GM21737 (cell line): ENCODE results near the gene CCDC142.

ENCODE experiments used
- ATAC-seq: cut with Tn5 transposase; IDR thresholded peaks from one replicate; pipeline ENCODE4 v1.9.1; 2021; ENCODE audit warnings: mild to moderate bottlenecking, moderate library complexity; ENCODE audit not compliant: unreplicated experiment

Gene CCDC142

DNA sequence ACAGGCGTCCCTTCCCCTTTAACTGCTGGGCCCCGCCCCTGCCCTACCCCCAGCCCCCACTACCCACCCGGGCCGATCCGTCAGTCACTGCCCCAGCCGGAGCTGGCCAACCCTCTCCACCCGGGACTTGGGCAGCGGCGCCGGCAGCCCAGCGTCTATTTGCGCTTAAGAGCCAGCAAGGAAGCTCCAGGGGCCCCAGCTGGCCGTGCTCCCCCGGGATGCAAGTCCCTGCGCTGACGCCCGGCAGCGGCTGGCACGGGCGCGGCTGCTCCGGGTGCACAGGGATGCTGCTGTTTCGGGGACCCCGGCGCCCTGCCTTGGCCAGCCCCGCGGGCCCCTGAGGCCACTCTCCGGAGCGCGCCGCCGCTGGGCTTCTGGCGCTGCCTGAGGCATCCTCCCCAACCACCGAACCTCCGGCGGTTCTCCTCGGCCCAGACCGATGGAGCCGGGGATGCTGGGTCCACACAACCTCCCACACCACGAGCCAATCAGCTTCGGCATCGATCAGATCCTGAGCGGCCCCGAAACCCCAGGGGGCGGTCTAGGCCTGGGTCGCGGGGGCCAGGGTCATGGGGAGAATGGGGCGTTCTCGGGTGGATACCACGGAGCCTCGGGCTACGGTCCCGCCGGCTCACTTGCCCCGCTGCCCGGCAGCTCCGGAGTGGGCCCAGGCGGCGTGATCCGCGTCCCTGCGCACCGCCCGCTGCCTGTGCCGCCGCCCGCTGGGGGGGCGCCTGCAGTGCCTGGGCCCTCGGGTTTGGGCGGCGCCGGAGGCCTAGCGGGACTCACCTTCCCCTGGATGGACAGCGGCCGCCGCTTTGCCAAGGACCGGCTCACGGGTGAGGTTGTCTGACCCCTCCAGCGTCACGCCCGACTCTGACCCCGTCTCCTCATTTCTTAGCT lies 31.8 kb upstream of the CCDC142 start, which contains the start of gene TLX2:
Gene TLX2 (plus strand): TSS at position 83 of the 903 bp plus-strand sequence. CDS start 357 bp downstream, at position 440.
- ATAC-seq: no peak

DNA sequence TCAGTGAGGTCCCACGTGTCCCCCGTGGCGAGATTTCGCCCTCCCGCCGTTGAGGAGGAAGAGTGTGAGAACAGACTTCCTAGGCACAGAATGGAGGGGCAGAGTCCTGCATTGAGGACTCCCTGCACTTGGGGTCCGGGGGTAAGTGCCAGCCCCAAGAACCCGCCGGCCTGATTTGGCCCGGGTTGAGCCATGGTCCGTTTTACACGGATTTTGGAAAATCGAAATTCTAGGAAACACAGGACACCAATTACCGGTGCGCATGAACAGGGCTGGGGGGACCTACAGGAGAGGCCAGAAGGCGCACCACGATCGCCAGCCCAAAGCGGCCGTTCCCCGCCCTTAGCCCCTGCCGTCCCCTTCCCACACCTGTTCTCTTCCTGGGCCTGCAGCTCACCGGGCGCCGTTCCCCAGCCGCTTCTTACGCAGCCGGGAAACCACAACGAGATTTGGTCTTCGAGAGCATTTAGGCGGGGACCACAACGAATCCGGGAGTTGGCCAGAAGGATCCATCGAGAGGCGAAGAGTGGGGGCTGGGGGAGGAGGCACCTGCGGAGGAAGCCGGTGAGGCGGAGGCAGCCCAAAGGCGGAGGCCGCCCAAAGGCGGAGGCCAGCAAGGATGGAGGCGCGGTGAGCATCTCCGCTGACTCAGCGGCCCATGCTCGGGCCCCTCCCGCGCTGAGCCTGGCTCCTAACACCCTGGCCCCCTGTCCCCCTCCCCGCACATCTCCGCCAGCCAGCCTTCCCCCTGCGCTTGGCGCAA lies 31.0 kb upstream of the CCDC142 start:
- no peak for ATAC-seq

DNA sequence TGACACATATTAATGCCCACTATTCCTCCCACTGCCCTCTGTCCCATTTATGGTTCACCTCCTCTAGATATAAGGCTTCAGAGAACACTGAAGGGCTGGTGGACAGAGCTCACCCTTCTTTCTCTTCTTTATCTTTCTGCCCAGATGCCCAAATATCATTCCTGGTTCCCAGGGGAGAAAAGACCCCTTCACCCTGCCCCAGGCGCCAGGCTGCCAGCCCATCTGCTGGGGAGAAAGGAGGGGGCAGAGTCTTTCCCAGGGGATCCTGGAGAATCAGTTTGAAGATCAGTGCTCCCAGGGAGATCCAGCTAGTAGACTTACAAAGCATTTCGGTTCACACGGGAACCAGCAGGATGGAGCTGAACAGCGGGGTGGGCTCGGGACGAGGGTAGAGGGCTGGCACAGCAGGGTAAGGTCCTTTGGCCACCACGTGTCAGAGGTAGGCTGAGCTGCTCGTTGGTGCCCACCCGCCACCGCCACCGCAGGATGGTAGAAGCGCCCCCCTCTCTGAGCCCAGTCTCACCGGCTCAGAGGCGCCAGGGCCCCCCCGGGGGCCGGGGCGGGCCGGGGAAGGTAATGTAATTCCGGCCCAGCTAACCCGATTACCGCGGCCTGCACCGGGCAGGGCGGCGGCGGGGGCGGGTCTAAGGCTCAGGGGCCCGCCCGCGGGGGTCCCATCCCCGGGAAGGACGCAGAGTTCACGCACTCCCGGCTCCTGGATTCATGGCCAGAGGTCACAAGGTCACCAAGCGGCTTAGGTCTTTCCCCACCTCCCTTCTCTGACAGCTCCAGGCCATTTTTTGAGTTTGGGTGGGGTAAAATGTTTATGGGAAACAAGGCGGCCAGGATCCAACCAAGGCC lies 30.2 kb upstream of the CCDC142 start:
- ATAC-seq: no peak

DNA sequence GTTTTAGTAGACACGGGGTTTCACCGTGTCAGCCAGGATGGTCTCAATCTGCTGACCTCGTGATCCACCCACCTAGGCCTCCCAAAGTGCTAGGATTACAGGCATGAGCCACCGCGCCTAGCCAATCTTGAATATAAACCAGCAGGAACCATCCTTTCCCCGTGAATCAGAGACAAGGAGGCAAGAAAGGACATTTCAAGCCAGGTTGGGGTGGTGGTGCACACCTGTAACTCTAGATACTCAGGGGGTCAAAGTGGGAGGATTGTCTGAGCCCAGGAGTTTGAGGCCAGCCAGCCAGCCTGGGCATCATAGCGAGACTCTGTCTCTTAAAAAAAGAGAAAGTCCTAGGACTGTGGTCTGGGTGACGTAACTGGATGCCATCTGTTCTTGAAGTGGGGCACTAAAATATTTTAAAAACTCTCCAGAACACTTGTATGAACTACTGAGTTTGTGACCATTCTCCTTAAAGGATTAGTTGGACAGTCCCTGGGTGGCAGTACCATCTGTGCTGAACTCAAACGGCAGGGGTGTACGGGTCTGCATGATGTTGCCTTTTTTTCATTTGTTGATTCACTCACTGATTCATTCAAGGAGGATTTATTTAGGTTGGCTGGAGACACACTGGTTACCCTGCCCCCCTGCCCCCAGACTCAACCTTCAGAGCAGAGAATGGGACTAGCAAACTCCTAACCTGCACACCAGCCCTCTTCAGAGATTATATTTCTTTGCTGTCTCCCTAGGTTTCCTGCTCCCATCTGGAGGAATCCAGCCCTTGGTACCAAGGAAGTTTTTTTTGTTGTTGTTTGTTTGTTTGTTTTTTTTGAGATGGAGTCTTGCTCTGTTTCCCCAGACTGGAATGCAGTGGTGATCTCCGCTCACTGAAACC lies 28.5 kb upstream of the CCDC142 start:
- ATAC-seq: no peak

GRCh38 chr2:74510272-74510671 lies 27.5 kb upstream of the CCDC142 start:
- ATAC-seq: no peak

DNA sequence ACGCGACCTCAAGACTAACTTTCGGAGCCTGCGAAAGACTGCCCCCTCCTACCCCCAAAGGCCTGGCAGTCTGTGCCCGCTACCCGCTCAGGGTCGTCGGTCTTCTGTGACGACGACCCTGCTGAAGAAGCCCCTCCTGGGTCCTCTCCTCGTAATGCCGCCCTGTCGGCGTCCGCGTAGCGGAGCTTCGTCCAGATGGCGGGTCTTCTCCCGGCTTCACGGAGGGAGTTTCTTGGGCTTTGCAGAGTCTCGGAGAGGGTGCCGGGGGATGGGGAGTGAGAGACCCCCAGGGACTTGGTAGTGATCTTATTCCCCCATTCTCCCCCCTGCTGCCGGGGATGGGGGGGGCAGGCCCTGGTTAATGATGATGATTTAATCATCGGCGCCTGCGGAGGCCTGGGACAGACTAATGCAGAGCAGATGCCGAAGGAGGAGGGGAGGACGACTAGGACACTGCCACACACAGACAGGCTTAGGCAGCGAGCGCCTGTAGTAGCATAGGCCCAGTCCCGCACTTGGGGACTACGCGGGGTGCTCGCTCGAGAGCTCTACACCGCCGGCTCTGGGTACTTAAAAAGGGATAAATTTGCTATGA lies 25.2 kb upstream of the CCDC142 start:
- peak; percentile 5 for ATAC-seq

DNA sequence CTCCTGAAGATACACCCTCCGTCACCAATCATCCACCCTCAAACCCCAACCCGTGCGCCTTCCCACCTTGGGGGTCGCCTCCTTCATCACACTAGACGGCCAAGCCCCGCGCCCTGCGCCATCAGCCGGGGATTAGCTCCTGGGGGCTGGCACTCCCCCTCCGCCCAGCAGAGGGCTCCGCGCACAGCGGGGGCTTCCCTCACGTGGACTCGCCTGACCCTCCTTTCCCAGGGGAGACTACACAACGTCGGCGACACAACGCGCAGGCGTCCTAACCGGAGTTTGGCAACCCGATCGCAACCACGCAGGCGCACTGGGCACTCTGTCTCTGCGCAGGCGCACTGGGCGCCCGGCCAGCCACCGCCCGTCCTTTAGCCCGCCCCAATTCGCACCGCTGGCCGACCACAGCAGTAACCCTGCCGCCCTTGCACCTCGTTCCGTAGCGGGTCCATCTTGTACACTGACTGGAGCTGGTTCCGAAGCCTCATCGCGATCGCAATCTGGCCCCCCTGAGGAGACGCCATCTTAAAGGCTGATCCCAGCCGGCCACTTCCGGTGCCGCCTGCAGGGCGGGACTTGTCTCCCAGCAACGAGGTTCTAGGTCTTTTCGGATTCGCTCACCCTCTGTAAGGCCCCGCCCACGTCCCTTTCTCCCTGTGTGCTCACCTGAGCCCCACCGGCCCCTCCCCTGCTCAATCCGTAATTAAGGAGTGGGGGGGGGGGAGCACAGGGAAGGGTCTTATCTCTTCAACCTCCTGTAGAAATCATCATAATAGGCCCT lies 24.5 kb upstream of the CCDC142 start, which contains the start of gene PCGF1:
Gene PCGF1 (minus strand): TSS at position 551 of the 781 bp plus-strand sequence. CDS start 27 bp downstream, at position 524.
- ATAC-seq: peak; percentile 84

DNA sequence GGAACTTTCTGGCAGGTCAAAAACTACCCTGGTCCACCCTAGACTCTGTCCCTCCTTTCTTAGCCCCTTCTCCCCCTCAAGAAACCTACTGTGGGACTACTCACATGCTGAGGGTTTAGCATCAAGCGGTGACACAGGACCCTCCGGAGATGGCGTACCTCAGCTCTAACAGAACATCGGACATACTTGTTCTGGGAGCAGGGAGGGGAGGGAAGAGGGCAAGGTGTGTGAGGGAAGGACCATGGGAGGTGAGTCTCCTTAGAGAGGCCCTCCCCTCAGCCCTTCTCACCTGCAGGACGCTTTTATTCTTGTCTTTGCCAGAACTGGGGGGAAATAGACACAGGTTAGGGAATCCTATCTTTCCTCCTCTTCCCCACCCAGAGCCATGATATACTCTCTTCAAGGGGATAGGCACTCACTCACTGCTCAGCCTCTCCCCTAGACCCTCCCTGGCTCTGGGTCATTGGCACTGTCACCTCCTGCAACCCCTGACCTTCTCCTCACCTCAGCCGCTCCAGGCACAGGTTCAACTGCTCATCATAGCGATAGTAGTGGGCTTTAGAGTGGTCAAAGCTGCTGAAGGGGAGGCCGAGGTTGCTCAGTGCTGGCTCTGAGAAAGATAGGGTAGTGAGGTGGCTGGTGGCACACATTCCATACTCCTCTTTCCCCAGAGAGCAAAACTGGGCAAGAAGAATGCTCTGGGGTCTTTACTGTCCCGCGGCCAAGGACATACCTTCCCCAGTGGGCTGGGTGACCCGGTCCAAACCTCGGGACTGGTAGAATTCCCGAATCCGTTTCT lies 22.8 kb upstream of the CCDC142 start:
- ATAC-seq: no peak

GRCh38 chr2:74504591-74504990 lies 21.8 kb upstream of the CCDC142 start:
- no peak for ATAC-seq

GRCh38 chr2:74503506-74504475 lies 21.0 kb upstream of the CCDC142 start:
- no peak for ATAC-seq

- peak; percentile 39 for ATAC-seq
Observed at GRCh38 chr2:74502720-74503505, 20.1 kb upstream of the CCDC142 start.

DNA sequence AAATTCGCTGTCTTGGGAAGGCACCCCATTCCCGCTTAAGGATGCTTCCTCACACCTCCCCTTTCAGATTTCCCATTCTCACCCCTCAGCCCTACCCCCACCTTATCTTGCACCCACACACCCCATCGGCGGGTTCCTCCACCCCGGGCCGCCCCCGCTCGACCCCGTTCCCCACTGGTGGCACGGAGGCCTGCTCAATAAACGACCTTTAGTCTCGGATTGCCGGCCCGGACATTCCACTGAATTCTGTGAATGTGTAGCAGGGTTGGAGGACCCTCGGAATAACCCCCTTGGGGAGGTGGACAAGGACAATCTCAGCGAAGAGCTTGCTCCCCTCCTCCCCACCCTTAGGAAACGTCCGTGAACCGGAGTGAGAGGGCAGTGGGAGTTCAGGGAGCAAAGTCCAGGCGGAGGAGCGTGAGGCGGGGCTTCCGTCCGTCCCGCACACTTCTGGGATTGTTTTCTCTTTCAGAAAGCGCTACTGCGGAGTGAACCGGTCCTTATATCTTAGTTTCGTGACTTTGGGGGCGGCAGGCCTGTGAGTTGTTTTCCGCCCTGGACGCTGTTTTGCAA lies 19.4 kb upstream of the CCDC142 start:
- no peak for ATAC-seq

DNA sequence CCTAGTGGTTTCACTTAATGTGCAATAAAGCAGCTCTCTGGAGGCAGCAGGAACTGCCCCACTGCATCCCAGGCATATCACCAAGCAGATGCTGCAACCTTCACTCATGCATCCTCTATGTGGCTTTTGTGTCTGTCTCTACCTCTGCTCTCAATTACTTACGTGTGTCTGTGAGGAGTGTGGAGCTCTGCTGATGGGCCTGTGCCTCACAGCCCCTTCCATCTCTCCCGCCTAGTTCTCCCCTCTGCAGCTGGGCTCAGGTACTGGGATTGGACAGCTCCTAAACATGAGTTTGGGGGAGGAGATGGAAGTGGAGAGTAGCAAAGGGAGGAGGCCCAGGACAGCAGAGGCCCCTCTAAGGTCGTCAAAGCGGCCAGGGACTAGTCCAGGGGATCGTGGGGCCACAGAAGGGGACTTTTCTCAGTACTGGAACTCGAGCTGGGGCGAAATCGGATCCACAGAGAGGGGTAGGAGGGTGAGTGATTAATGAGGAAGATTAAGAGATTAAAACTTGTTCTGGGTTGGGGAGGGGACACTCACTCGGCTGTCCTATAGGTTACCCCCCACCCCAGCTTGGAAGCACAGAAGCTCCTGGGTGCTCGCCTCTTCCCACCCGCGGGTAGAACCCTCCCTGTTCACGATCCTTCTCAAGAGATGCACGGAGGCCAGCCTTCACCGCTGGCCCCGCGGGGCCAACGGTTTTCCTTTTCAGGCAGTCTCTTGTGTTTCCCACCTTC lies 18.7 kb upstream of the CCDC142 start:
- no peak for ATAC-seq

DNA sequence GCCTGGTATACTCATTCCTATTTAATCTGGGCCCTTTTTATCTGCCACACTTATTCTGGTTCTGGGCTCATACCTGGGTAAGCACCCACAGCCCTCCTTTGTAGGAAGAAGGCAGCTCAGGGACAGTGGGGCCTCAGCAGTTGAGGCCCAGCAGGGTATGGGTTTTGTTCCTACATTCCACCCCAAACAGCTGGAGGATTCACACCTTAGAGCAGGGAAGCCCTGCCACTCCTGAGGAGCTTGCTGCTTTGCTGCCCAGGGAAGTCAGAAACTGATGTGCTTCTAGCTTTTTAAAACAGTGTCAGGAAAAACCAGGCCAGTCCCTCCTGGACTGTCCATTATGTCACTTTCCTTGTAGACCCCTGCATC lies 17.8 kb upstream of the CCDC142 start:
- ATAC-seq: no peak
